ENCODE data around the gene IRF1.

Gene IRF1

DNA sequence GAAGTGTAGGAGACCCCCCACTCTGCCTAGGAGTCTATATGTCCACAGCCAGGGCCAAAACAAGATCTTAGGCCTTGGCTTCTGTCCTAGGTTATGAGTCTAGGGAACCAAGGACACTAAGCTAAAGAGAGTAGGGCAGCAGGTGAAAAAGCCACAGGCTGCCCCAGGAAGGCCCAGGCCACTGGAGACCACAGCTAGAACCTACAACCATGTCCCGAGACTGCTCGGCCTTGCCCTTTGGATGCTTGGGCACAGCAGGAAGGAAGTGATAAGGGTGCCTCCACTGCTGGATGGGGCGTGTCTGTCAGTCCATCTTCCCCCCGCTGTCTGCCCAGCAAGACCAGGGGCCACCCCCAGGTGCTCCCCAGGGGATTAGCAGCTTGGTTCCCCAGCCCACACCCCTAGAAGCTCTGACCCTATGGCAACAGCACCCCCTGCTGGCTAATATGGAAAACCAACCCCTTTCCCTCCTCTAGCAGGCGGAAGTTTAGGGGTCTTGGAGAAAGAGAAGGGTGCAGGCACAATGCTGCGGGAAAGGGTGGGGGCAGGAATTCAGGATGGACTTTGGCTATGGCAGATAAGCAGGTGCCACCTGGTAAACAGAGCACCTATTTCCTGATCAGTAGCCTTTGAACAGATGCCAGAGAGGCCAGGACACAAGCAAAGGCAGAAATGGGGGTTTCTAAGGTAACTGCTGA lies 10.5 kb upstream of the IRF1 start:
- peak; percentile 17 to 67 for DNase-seq

DNA sequence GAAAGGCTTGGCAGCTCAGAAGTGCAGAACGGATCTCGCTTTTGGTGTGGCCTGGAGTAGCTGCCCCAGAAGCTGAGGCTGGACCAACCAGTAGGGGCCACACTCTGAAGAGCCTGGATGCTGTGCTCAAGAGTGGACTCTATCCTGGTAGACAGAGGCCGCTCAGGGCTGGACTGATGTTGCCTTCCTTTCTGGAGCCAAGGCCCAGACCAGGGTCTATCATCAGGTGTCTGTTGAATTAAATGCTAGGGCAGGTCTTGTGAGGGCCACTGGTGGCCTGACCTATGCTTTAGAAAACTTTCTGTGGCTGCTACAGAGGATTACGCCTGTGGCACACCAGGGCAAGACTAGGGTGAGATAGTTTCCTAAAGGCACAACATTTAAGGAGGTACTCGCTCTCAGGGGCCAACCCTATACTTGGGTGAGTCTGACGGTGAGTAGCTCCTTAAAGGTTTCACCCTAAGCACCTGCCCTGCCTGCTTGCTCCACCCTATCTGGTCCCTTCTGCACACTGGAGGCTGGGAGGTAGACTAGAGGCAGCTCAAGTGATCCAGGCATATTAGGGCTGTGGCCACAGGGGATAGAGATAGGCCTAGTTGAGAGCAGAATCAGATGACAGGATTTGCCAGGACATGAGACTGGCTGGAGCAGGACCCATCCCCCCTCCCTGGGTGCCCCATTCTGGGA lies 9.8 kb upstream of the IRF1 start:
- DNase-seq = no peak

GRCh38 chr5:132499440-132500243 lies 9.1 kb upstream of the IRF1 start:
- DNase-seq = no peak

DNA sequence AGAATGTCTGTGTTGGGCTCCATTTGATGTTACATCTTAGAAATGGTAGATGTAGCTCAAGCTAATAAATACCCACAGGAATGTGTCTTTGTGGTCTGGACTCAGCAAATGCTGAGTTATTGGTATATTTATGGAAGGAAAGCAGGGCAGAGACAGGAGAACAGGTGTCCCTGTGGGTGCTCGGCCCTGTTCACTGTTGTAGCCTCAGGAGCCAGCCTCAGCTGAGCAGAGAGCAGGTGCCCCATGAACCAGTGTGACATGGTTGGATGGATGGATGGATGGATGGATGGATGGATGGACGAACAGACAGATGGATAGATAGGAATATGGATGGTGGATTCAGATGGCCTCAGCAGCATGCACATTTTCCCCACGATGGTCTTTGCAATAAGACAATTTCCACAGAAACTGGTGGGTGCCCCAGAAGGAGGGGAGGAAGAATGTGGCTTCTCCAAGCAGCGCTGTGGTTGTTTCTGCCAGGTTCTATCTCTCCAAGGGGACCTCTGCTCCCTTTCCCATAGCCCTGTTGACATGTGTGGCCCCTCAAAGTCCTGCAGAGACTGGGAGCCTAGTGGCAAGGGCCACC lies 8.2 kb upstream of the IRF1 start:
- no peak for DNase-seq

- no peak for DNase-seq
Measured at GRCh38 chr5:132498152-132498551, 7.6 kb upstream of the IRF1 start.

- DNase-seq = no peak
Measured at GRCh38 chr5:132497488-132497997, 7.0 kb upstream of the IRF1 start.

GRCh38 chr5:132496631-132497487 lies 6.3 kb upstream of the IRF1 start:
- DNase-seq = peak; percentile 58 to 70

DNA sequence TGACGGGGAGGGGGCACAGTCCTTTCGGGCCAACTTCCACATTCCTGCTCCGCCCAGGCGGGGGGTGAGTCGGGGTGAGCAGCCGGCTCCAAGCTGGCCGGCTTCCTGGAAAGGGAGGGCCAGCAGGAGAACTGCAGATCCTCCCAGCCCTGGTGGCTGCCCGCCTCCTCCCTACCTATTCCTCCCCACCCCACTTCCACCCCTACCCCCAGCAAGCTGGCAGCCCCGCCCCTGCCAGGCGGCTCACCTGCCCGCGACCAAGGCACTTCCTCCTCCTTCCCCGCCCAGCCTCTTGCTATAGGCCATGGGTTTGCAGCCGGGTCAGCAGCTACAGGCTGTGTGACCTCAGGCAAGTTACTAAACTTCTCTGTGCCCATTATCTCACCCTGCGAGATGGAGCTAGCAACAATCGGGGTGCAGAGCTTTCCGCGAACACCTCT lies 5.6 kb upstream of the IRF1 start:
- DNase-seq = peak; percentile 80 to 88

DNA sequence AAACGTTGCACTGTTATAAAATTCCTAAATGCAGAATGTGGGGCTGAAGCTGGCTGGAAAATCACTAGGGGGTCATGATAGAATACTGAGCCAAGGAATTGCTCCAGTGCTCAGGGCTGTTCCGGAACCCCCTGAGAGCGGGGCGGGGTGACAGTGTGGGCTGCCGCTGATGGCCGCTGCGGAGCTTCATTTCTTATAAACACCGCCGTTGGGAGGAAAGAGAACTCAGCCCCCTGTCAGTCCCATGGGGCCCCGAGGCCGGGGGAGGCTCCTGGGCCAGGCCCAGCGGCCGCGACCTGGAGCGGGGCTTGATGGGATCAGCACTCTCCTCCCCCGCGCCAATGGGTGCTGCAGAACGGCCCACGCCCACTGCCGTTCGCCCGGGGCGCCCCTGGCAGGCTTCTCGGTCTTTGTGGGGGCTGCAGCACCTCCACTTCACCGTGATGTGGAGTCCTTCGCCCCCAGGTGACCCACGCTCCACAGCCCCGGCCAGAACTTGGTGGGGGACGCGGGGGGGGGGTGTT lies 5.2 kb upstream of the IRF1 start:
- peak; percentile 49 to 54 for DNase-seq

DNA sequence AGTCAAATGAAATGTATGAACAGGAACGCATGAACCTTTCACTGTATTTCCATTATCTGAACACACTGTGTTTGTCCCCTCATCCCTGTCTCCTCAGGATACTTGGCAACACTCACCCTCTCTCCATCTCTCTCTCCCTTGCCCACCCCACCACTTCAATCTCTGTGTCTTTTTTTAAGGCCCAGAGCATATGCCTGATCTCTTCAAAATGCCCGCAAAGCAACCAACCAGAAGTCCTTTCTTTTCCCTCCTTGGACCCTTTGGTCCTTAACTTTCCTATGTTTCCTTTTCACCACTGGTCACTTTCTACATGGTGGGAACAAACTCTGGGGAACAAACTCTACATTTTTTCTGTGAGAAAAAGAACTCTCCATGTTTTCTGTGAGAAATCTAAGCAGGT lies 3.2 kb upstream of the IRF1 start:
- no peak for DNase-seq

DNA sequence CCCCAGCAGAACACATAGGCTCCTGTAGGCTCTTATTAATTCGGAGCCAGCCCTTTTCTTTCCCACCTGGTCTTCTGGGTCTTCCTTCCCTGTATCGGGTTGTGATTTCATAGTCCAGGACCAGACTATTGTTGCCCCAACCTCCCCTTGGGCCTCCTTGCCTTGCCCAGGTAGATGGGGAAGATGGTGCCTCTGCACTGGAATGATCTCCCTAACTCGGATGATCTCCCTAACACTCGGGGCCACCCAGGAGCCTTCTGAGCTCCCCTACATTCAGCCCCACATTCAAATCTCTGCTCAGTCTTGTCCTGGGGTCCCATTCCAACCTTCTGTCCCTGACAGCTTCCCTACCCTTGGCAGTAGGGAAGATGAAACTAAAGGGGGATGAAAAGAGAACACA lies 2.7 kb upstream of the IRF1 start:
- DNase-seq = no peak

DNA sequence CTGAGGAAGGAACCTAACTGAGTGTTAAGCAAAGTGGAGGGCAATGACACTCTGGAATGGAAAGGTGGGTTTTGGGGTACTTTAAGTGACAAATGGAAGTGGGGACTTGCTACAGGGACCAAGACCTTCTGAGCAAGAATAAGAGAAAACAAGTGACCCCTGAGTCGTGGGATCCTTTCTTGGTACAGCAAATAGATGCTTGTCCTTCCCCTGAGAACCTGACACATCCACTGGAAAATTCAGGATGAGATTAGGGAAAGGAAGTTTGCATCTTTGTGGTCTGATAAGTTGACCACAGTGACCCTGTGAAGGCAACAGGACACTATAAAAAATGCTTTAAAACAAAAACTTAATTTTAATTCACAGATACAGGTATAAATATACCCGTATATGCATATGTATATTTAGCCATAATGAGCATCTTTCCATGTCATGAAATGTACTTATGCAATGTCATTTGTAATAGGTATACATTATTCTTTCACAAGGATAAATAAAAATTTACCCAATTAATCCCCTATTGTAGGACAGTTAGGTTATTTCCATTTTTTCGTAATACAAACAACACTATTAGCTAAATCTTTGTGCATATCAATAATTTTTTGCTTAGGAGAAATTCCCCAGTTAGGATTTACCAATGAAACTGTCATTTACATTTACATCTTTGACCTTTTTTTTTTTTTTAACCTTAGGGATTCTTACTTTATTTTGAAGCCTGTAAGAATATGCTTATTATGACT lies 2.0 kb upstream of the IRF1 start:
- no peak for DNase-seq

- no peak for DNase-seq
Measured at GRCh38 chr5:132491368-132492364, 1.1 kb upstream of the IRF1 start.

DNA sequence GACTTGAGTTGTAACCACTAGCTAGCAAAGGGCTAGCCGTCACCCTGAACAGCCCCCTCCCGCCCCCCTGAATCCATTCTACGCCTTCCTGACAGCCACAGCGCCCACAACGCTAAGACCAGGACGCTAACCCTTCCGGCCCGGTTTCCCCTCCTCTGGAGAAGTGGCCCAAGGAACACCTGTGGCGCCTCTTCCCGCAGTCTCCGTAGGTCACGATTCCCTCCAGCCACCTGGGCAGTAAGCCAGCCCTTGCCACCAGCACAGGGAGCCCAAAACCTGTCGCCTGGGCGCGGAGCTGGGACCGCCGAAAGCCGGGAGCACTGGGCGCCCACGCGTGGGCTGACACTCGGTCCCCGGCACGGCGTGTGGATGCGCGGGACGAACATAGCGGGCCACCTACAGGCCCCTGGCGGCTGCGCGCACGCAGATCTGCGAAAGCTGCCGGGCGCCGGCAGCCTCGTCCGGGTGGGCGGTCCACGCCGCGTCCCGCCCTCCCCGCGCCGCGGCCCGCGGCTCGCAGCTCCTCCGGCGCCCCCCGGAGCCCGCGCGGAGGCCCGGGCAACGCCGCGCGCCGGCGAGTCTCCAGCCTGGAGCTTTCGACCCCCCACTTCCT lies 596 bp downstream of the IRF1 start:
- DNase-seq = no peak

DNA sequence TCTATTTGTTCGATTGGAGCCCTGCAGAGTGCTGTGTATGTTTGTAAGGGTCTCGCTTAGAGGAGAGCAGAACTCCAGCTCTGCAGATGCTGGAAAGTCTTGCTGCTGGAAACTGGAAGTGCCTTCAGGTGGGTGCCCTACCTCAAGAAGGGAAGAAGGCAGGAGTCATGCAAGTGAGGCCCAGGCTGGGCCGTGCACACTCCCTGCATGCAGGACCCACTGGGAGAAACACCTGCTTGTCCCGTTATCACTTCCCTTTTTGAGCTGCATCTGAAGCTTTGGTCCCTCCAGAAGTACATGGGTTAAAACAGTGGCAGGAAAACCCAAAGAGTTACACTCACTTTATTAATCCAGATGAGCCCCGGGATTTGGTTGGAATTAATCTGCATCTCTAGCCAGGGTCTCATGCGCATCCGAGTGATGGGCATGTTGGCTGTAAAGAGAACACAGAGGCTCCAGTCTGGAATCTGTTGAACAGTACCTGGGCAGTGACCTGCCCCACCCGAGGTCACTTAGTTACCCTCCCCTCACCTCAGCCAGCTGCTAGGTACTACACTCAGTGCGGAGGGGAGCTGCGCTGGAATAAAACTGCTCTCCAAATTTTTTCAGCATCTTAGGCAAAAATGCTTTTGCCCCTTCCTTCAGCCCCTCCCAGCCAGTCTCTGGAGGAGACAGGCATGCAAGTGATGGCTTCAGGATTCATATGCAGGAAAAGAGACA lies 1.4 kb downstream of the IRF1 start:
- no peak for DNase-seq

DNA sequence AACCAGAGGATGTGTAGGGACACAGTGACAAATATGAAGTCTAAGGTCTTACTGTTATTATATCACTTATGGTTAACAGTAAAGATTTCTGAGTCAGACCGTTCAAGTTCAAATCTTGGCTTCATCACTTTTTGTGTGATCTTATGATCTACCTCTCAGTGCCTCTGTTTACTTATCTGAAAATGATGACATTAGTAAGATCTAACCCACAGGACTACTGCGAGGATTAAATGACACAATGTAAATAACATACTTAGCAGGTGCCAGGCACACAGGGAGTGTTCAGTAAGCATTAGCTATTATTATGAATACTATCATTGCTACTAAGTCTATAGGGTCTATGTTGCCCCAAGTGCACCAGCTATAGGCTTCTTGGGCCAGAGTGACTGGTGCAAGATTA lies 2.0 kb downstream of the IRF1 start:
- no peak for DNase-seq

GRCh38 chr5:132487841-132488555 lies 2.6 kb downstream of the IRF1 start:
- no peak for DNase-seq

GRCh38 chr5:132487095-132487428 lies 3.5 kb downstream of the IRF1 start:
- DNase-seq = no peak
